D721Med (cell line): ENCODE results near the gene OR2T27.
"Not testable (repeated sequence)": the region's sequence is repeated elsewhere in the genome, so short reads cannot be mapped to it uniquely, and the experiment has no call there.

ENCODE experiments used
- DNase-seq: peaks from one replicate; pipeline ENCODE4 v3.0.0; 2011; ENCODE audit warnings: low spot score; ENCODE audit not compliant: insufficient read length
- FAIRE-seq: peaks from 2 replicates; lab custom pipeline; 2011; peaks lifted over from hg19 to GRCh38; lab: Jason Lieb, UNC
- CTCF ChIP-seq: IDR thresholded peaks from 2 replicates; pipeline ENCODE4 v1.5.1; 2012; ENCODE audit warnings: mild to moderate bottlenecking, control low read depth; ENCODE audit not compliant: insufficient read depth; ENCODE audit errors: missing control alignments

OR2T27 gene, protein sequence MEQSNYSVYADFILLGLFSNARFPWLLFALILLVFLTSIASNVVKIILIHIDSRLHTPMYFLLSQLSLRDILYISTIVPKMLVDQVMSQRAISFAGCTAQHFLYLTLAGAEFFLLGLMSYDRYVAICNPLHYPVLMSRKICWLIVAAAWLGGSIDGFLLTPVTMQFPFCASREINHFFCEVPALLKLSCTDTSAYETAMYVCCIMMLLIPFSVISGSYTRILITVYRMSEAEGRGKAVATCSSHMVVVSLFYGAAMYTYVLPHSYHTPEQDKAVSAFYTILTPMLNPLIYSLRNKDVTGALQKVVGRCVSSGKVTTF

DNA sequence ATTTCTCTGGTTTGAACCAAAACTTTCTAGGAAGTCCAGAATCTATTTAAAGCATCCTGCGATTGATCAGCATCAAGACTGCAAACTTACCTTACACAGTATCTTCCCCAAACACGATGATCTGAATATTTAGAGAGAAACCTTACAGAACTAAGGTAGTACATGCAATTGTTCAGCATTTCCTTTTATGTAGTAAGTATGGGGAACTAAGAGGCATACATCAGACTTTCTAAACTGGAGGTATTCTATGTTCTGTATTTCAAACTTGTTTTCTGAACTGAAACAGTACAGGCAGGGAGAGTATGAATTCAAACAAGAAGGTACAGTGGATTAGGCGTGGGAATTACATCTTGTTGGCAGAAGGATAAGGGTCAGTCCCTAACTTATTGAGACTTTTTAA is at the start of gene OR2T27:
Gene OR2T27, minus strand, starts transcription at position 175 of the 400 bp plus-strand sequence. CDS start 4,644 bp downstream, outside the sequence.
- FAIRE-seq = peak; percentile 16

GRCh38 chr1:248704606-248705005 is 49.3 kb upstream of the OR2T27 start:
- no peak for TF ChIP-seq CTCF
- FAIRE-seq (no peak), DNase-seq (no peak)

More for the DNA sequence above, at the start of gene OR2T27:
- DNase-seq = not testable (repeated sequence)

- no peak for FAIRE-seq
- no peak for TF ChIP-seq CTCF
- DNase-seq = no peak
Observed at GRCh38 chr1:248703674-248704073, 48.3 kb upstream of the OR2T27 start.

DNA sequence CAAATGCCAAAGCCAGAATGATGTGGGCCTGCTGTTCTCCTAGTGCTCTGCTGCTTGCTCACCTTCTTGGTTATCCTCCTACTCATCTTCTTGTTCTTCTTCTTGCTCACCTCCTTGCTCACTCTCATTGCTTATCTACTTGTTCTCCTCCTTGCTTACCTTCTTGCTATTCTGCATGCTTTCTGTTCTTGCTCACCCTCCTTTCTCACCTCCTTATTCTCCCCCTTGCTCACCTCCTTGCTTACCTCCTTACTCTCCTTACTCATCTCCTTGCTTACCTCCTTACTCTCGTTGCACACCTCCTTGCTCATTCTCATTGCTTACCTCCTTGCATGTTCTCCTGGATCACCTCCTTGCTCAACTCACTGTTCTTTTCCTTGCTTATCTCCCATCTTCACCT is 47.4 kb upstream of the OR2T27 start, which contains the start of gene OR14I1:
Gene OR14I1, minus strand, starts transcription at position 53 of the 400 bp plus-strand sequence.
- no peak for TF ChIP-seq CTCF
- FAIRE-seq = no peak

GRCh38 chr1:248699099-248699498 is 43.8 kb upstream of the OR2T27 start:
- TF ChIP-seq CTCF = no peak
- no peak for DNase-seq
- no peak for FAIRE-seq

More for the DNA sequence above, 47.4 kb upstream of the OR2T27 start, which contains the start of gene OR14I1:
- DNase-seq = no peak

DNA sequence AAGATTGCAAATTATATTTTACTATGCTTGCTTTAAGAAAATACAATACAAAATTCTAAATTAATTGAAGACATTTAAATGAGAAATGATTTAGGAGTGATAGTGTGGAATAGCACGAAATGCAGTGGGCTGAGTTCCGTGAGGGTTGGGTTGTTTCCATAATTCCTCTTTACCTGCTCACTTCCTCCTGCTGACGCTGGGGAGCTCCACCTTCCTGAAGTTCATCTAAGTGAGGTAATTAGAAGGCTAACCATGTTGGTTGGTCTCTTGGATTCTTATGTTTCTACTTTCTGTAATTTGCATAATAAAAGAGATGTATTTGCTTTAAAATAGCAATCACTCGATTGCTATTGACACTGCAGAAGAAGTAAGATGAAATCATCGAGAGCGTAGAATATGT is 42.6 kb upstream of the OR2T27 start:
- DNase-seq (no peak), FAIRE-seq (no peak)
- TF ChIP-seq CTCF = no peak

- FAIRE-seq (no peak), DNase-seq (no peak)
- no peak for TF ChIP-seq CTCF
Observed at GRCh38 chr1:248696774-248697173, 41.4 kb upstream of the OR2T27 start.
